ENCODE data around the gene NCLN. TPM values are rescaled to one million over a fixed set of nuclear protein-coding genes. Genes with fewer than 3 reads are reported as not detected.

Gene NCLN, protein sequence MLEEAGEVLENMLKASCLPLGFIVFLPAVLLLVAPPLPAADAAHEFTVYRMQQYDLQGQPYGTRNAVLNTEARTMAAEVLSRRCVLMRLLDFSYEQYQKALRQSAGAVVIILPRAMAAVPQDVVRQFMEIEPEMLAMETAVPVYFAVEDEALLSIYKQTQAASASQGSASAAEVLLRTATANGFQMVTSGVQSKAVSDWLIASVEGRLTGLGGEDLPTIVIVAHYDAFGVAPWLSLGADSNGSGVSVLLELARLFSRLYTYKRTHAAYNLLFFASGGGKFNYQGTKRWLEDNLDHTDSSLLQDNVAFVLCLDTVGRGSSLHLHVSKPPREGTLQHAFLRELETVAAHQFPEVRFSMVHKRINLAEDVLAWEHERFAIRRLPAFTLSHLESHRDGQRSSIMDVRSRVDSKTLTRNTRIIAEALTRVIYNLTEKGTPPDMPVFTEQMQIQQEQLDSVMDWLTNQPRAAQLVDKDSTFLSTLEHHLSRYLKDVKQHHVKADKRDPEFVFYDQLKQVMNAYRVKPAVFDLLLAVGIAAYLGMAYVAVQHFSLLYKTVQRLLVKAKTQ
- 64.5 to 85.7 TPM (median 77.0 TPM) in 5 replicates for total RNA-seq (2022; extraction: Qiagen RNA extraction)

DNA sequence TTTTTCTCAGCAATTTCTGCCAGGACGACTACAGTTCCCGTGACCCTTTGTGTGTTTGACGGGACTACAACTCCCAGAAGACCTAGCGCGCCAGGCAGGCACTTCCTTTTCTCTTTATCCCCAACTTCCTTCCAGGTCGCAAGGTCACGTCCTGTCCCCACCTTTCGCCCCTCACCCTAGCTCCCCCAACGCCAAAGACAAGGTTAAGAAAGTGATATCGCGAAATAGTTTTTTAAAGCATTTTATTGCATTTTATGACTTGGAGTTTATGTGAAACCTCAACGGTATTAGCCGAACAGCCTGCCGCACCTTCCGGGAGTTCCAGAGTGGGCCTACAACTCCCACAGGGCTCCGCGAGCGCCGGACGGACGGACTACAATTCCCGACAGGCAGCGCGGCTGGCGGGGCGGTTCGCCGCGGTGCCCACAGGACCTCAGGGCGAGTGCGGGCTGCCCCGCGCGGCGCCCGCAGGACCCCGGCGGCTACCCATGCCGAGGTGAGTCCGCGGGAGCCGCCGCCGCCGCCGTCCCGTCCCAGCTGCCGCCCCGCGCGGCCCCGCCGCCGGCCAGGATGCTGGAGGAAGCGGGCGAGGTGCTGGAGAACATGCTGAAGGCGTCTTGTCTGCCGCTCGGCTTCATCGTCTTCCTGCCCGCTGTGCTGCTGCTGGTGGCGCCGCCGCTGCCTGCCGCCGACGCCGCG lies at the start of gene NCLN:
Gene NCLN (plus strand): TSS at position 470 of the 699 bp plus-strand sequence. CDS start 101 bp downstream, at position 571.

GRCh38 chr19:3135961-3136683 lies 49.6 kb upstream of the NCLN start, which contains the start of gene GNA15:
TSS of gene GNA15 (plus strand) at chr19:3136033. CDS start at chr19:3136451, 418 bp downstream.

GRCh38 chr19:3178377-3178972 lies 7.3 kb upstream of the NCLN start, which contains the start of gene S1PR4:
TSS of gene S1PR4 (plus strand) at chr19:3178769. CDS start at chr19:3178793, 24 bp downstream.

DNA sequence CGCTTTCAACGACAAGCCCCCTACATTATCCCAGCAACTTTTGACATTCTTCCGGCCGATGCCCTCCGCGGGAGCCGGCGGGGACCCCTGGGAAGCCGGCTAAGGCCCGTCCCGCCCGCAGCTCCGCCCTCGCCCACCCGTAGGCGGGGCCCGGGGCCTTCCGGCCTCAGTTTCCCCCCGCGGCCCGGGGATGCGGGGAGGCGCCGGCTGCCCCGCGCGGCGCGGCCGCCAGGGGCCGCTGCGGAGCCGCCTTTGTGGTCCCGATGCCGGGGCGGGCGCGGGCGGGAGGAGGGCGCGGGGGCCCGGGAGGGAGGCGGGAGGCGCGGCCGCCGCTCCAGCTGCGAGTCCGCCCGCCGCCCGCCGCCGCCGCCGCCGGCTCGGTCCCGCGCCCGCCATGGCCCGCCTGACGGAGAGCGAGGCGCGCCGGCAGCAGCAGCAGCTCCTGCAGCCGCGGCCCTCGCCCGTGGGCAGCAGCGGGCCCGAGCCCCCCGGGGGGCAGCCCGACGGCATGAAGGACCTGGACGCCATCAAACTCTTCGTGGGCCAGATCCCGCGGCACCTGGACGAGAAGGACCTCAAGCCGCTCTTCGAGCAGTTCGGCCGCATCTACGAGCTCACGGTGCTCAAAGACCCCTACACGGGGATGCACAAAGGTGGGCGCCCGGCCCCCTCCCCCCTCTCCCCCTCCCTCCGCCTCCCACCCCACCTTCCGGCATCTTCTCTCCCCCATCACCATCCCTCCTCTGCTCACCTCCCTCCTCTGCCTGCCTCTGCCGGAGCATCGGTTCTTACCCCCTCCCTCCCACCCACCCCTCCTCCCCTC lies 38.8 kb downstream of the NCLN start, which contains the start of gene CELF5:
Gene CELF5 (plus strand): TSS at position 316 of the 823 bp plus-strand sequence. CDS start 79 bp downstream, at position 395.

Other genes with a start within 250 kb of the NCLN start
- gene ZNF77, start 241.0 kb upstream of the NCLN start, total RNA-seq (2022; extraction: Qiagen RNA extraction): 1.5 to 1.8 TPM (median 1.6 TPM) in 5 replicates
- 3.5 to 5.9 TPM (median 4.5 TPM) in 5 replicates for gene TLE6, start 208.4 kb upstream of the NCLN start, total RNA-seq (2022; extraction: Qiagen RNA extraction)
- gene TLE2, start 156.7 kb upstream of the NCLN start, total RNA-seq (2022; extraction: Qiagen RNA extraction): 2.3 to 3.9 TPM (median 3.1 TPM) in 5 replicates
- 192 to 258 TPM (median 251 TPM) in 5 replicates for gene TLE5, start 123.4 kb upstream of the NCLN start, total RNA-seq (2022; extraction: Qiagen RNA extraction)
- gene GNA11, start 91.6 kb upstream of the NCLN start, total RNA-seq (2022; extraction: Qiagen RNA extraction): 31.4 to 35.6 TPM (median 33.3 TPM) in 5 replicates
- 0.05 to 0.15 TPM (median 0.09 TPM) in 3 of 5 replicates, not detected in the others for gene GNA15, start 49.9 kb upstream of the NCLN start, total RNA-seq (2022; extraction: Qiagen RNA extraction)
- gene S1PR4, start 7.2 kb upstream of the NCLN start, total RNA-seq (2022; extraction: Qiagen RNA extraction): 0.06 to 0.22 TPM (median 0.12 TPM) in 4 of 5 replicates, not detected in the other
- gene CELF5, start 38.7 kb downstream of the NCLN start, total RNA-seq (2022; extraction: Qiagen RNA extraction): 0.35 to 0.54 TPM (median 0.52 TPM) in 5 replicates
- 36.4 to 53.7 TPM (median 47.0 TPM) in 5 replicates for gene NFIC, start 180.7 kb downstream of the NCLN start, total RNA-seq (2022; extraction: Qiagen RNA extraction)

Data from A549 treated with Hydrocortisone at 1 μM for 4 hours (cell line).